ENCODE data around the gene EBLN1.
A peak's percentile ranks its signal among the peaks of the same experiment; 100 is the strongest.

The EBLN1 gene

DNA sequence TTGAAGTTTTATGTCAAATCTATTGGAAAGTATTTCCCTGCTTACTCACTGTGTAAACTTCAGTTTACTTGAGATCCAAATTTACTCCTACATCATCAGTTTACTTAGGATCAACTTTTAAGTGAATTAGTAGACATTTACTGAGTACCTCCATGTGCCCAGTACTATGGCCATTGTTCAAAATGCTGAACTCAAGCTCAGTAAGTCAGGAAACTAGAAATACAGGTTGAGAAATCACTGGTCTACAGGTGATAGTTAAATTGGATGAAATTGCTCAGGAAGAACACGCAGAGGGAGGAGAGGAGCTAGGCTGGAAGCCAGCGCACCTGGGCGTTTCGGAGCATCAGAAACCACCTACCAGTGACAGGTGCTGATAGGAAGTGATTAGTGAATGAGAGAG is 25.5 kb upstream of the EBLN1 start:
- Histone ChIP-seq H3K9me3 (no peaks in the 10 kb centered on the region), H3K27ac (no peak overlapping the region), H3K4me1 (ENCODE audit: control insufficient read depth in 1 of 2, insufficient read depth in 1 of 2, low read depth in 1 of 2, low read length in 1 of 2) (no peaks in the 10 kb centered on the region), H3K4me3 (ENCODE audit: low read depth in 1 of 2, low read length in 1 of 2) (no peak overlapping the region), H3K27me3 (peaks cover 11% of the 10 kb centered on the region), H3K36me3 (no peaks in the 10 kb centered on the region)
- TF ChIP-seq, protein P1, sequence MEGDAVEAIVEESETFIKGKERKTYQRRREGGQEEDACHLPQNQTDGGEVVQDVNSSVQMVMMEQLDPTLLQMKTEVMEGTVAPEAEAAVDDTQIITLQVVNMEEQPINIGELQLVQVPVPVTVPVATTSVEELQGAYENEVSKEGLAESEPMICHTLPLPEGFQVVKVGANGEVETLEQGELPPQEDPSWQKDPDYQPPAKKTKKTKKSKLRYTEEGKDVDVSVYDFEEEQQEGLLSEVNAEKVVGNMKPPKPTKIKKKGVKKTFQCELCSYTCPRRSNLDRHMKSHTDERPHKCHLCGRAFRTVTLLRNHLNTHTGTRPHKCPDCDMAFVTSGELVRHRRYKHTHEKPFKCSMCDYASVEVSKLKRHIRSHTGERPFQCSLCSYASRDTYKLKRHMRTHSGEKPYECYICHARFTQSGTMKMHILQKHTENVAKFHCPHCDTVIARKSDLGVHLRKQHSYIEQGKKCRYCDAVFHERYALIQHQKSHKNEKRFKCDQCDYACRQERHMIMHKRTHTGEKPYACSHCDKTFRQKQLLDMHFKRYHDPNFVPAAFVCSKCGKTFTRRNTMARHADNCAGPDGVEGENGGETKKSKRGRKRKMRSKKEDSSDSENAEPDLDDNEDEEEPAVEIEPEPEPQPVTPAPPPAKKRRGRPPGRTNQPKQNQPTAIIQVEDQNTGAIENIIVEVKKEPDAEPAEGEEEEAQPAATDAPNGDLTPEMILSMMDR (IDR thresholded peaks at IDR 0.05) = no peak

DNA sequence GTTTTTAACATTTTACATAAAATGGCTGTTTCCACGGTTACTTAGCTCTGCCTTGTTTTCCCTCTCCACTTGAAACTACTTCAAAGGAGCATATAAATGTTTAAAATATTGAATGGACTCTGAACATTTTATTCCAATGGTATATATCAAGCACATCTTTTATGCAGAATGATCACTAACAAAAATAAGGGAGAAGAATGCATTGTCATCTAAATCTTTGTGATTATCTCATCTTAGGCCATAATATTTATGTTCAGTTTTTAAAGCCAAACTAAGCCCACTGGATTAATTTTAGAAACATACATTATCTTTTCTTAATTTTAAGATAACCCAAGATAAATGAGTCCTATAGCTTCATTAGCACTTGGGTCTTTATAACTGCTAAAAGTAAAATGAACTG is 13.4 kb upstream of the EBLN1 start:
- Histone ChIP-seq H3K27me3 (peaks cover 45% of the 10 kb centered on the region), H3K36me3 (no peaks in the 10 kb centered on the region), H3K4me1 (ENCODE audit: control insufficient read depth in 1 of 2, insufficient read depth in 1 of 2, low read depth in 1 of 2, low read length in 1 of 2) (peaks cover 15 to 18% of the 10 kb centered on the region in 2 experiments), H3K9me3 (no peaks in the 10 kb centered on the region), H3K27ac (no peak overlapping the region), H3K4me3 (ENCODE audit: low read depth in 1 of 2, low read length in 1 of 2) (no peak overlapping the region)
- TF ChIP-seq, protein P1 (IDR thresholded peaks at IDR 0.05) = no peak

DNA sequence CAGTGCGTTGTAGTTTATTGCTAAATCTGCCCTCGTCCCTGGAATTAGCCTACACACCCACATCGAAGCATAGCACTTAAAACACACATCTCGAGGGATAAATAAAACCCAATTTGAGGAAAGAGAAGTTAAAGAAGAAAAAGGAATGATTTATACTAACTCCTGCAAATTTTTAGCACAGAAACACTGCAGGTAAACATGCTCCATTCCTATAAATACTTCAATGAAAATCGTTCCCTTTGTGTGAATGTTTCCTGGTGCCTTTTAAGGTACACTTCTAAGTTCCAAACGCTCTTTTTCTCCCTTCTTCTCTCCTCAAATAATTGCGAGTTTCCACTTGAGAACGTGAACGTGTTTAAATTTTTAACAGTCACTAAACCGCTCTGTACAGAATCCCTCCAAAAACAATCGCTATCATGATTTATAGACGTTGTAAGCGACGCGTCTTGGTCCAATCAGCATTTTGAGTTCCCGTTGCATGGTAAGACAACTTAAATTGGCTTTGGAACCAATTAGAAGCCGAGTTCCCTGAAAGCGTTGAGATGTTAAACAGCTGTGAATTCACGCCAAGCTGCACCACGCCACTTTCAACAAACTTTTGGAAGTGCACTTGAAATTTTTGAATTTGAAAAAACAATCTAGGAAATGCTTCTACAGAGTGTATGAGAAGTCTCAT is 12.5 kb upstream of the EBLN1 start:
- H3K27ac ChIP-seq = no peak overlapping the region
- H3K4me3 ChIP-seq (ENCODE audit: low read depth in 1 of 2, low read length in 1 of 2) = no peak overlapping the region
- H3K36me3 ChIP-seq = no peaks in the 10 kb centered on the region
- H3K27me3 ChIP-seq = peaks cover 45% of the 10 kb centered on the region
- TF ChIP-seq, protein P1 (IDR thresholded peaks at IDR 0.05) = no peak
- H3K4me1 ChIP-seq (ENCODE audit: control insufficient read depth in 1 of 2, insufficient read depth in 1 of 2, low read depth in 1 of 2, low read length in 1 of 2) = peaks cover 15 to 18% of the 10 kb centered on the region in 2 experiments
- no peaks in the 10 kb centered on the region for H3K9me3 ChIP-seq

DNA sequence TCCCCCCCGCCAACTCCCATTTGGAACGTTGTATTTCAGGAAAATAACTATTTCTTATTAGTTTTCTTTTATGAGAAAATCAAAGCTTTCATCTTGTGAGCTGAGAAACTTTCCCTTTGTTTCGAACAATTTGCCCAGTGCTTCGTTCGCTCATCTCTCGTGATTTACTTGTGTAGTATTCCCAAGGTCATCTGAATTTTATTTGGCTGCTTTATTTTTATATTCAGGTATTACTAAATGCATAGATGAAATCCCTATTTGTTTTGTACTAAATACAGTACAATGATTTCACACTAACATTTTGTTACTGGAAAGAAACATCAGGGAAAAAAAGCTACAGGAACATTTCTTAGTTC is 12.0 kb upstream of the EBLN1 start:
- Histone ChIP-seq H3K4me3 (ENCODE audit: low read depth in 1 of 2, low read length in 1 of 2) (peak overlapping the region; percentile 58 to 64), H3K4me1 (ENCODE audit: control insufficient read depth in 1 of 2, insufficient read depth in 1 of 2, low read depth in 1 of 2, low read length in 1 of 2) (peaks cover 15 to 18% of the 10 kb centered on the region in 2 experiments), H3K27me3 (peaks cover 42% of the 10 kb centered on the region), H3K9me3 (no peaks in the 10 kb centered on the region), H3K27ac (no peak overlapping the region), H3K36me3 (no peaks in the 10 kb centered on the region)
- TF ChIP-seq, protein P1 (IDR thresholded peaks at IDR 0.05) = no peak

DNA sequence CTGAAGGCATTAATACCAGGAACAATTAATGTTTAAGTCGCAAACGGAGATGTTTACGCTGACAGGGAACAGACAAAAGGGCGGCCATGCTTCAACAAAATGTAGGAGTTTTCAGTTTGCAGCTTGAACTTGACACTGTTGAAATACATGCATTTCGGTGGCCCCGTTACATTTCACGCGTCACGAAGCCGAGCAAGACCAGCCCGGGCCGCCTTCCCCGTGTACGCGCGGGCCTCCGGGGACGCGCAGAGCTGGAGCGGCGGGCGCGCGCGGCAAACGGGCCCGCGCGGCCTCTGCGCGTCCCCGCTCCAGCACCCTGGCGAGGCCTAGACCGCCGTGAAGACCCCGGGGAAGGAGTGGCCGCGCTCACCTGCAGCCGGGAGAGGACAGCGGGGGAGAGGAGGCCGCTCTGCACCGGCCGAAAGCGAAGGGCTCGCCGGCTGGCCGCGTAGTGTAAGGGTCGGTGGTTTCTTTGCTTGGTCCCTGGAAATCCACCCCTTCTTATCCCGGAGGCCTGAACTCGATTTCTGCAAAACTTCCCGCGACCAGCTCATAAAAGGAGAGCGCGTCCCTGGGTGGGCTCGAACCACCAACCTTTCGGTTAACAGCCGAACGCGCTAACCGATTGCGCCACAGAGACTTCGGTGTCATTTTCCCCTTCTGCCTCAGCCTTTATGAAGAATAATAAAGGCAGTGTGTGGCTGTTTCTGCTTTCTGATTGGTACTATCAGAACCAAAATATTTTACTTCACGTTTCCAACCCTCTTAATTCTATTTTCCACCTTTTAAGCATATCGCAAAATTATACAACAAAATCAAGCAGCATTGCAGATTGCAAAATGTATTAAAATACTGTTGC is 11.4 kb upstream of the EBLN1 start:
- Histone ChIP-seq H3K27me3 (peaks cover 39% of the 10 kb centered on the region), H3K36me3 (no peaks in the 10 kb centered on the region), H3K4me3 (ENCODE audit: low read depth in 1 of 2, low read length in 1 of 2) (peak overlapping the region; percentile 58 to 64), H3K27ac (no peak overlapping the region), H3K4me1 (ENCODE audit: control insufficient read depth in 1 of 2, insufficient read depth in 1 of 2, low read depth in 1 of 2, low read length in 1 of 2) (peaks cover 15 to 18% of the 10 kb centered on the region in 2 experiments), H3K9me3 (no peaks in the 10 kb centered on the region)
- TF ChIP-seq, protein P1 (IDR thresholded peaks at IDR 0.05) = no peak

Measured in neutrophil (primary cell).